Neural cell (in vitro differentiated cells): Measurements from ENCODE around the gene CHMP4B. TPM values are rescaled to one million over a fixed set of nuclear protein-coding genes. Genes with fewer than 3 reads are reported as not detected.

Experiments
- H2AFZ ChIP-seq: fragments of 200-600, 300-800 bp; sonication (generic), shearing (Covaris generic); 2 replicates; pipeline ENCODE4 v1.6.0; 2014; ENCODE audit warnings: low read depth, mild to moderate bottlenecking, antibody characterized with exemption, low read length, moderate library complexity
- H3F3A ChIP-seq: fragments of 200-600 bp; shearing (Covaris generic); 2 replicates; pipeline ENCODE4 v1.6.1; 2016; ENCODE audit warnings: mild to moderate bottlenecking, moderate library complexity, mixed read lengths, antibody characterized with exemption, low read length; ENCODE audit not compliant: insufficient read depth, poor library complexity, severe bottlenecking
- H3K27ac ChIP-seq: fragments of 200-600, 300-800 bp; sonication (generic), shearing (Covaris generic); 2 replicates; pipeline ENCODE4 v1.5.1; 2014; ENCODE audit warnings: mild to moderate bottlenecking, low read length, moderate library complexity
- H3K27me3 ChIP-seq: fragments of 300-800, 200-600 bp; sonication (generic), shearing (Covaris generic); 2 replicates; pipeline ENCODE4 v1.6.0; 2014; ENCODE audit warnings: mild to moderate bottlenecking, low read depth, low read length, moderate library complexity; ENCODE audit not compliant: insufficient read depth
- H3K36me3 ChIP-seq: fragments of 300-800, 200-600 bp; sonication (generic), shearing (Covaris generic); 2 replicates; pipeline ENCODE4 v1.5.1; 2014; ENCODE audit warnings: mild to moderate bottlenecking, antibody characterized with exemption, low read length, moderate library complexity; ENCODE audit not compliant: insufficient read depth
- H3K4me2 ChIP-seq: fragments of 300-800, 200-600 bp; sonication (generic), shearing (Covaris generic); 2 replicates; pipeline ENCODE4 v1.6.0; 2014; ENCODE audit warnings: mild to moderate bottlenecking, low read length
- H3K4me3 ChIP-seq: fragments of 300-800, 200-600 bp; sonication (generic), shearing (Covaris generic); 2 replicates; pipeline ENCODE4 v1.5.1; 2014; ENCODE audit warnings: mild to moderate bottlenecking, low read length, moderate library complexity
- H3K79me2 ChIP-seq: fragments of 200-600 bp; shearing (Covaris generic); replicated peaks from 2 replicates; pipeline ENCODE4 v1.6.0; 2014; ENCODE audit warnings: mild to moderate bottlenecking, low read length, moderate library complexity; ENCODE audit not compliant: insufficient read depth
- H3K9ac ChIP-seq: fragments of 300-800, 200-600 bp; sonication (generic), shearing (Covaris generic); 2 replicates; pipeline ENCODE4 v1.6.1; 2016; ENCODE audit warnings: mild to moderate bottlenecking, low read length, mixed read lengths
- H3K9me2 ChIP-seq: fragments of 200-600 bp; shearing (Covaris generic); 2 replicates; pipeline ENCODE4 v1.6.1; 2016; ENCODE audit warnings: mild to moderate bottlenecking, low read length, mixed read lengths; ENCODE audit not compliant: insufficient read depth
- H3K9me3 ChIP-seq: fragments of 200-600, 300-800 bp; sonication (generic), shearing (Covaris generic); 2 replicates; pipeline ENCODE4 v1.6.1; 2016; ENCODE audit warnings: mild to moderate bottlenecking, mixed run types, low read length, moderate library complexity, mixed read lengths
- H4K20me1 ChIP-seq: fragments of 200-600 bp; shearing (Covaris generic); 2 replicates; pipeline ENCODE4 v1.6.1; 2016; ENCODE audit warnings: mild to moderate bottlenecking, mixed run types; ENCODE audit not compliant: insufficient read depth
- EP300 ChIP-seq: fragments of 450-650 bp; conservative IDR thresholded peaks from 2 replicates; pipeline ENCODE4 v1.6.1; 2014; ENCODE audit warnings: antibody characterized with exemption, mild to moderate bottlenecking, moderate library complexity; ENCODE audit not compliant: poor library complexity, severe bottlenecking
- EZH2 ChIP-seq: fragments of 200-600, 300-800 bp; shearing (Covaris generic), sonication (generic); IDR thresholded peaks from 2 replicates; pipeline ENCODE4 v1.6.1; 2014; ENCODE audit warnings: antibody characterized with exemption, low read length, borderline replicate concordance, mild to moderate bottlenecking; ENCODE audit not compliant: insufficient read depth, poor library complexity, severe bottlenecking
- MXI1 ChIP-seq: fragments of 450-650 bp; conservative IDR thresholded peaks from 2 replicates; pipeline ENCODE4 v1.6.1; 2014; ENCODE audit warnings: antibody characterized with exemption, mild to moderate bottlenecking; ENCODE audit not compliant: poor library complexity, severe bottlenecking
- POLR2AphosphoS5 ChIP-seq: IDR thresholded peaks from 2 replicates; pipeline ENCODE4 v1.6.1; 2012
- RAD21 ChIP-seq: fragments of 450-650 bp; conservative IDR thresholded peaks from 2 replicates; pipeline ENCODE4 v1.6.1; 2014; ENCODE audit warnings: antibody characterized with exemption, mild to moderate bottlenecking, moderate library complexity
- SMC3 ChIP-seq: fragments of 450-650 bp; conservative IDR thresholded peaks from 2 replicates; pipeline ENCODE4 v1.6.1; 2014; ENCODE audit warnings: antibody characterized with exemption, mild to moderate bottlenecking, moderate library complexity; ENCODE audit not compliant: poor library complexity
- TAF1 ChIP-seq: IDR thresholded peaks from 2 replicates; pipeline ENCODE4 v1.6.1; 2012; ENCODE audit warnings: low read depth
- polyA plus RNA-seq: library from polyadenylated mRNA; depleted of rRNA; stranded (reverse); fragments of >200 nt; gene quantifications from 2 replicates; pipeline ENCODE4 v1.2.3, GENCODE V29; 2014
- TF ChIP-seq, protein P1 (sequence below): IDR thresholded peaks from 2 replicates; pipeline ENCODE4 v1.6.1; 2012; ENCODE audit warnings: borderline replicate concordance
- TF ChIP-seq, protein P2 (sequence below): fragments of 450-650 bp; IDR thresholded peaks from 2 replicates; pipeline ENCODE4 v1.5.1; 2014; ENCODE audit warnings: antibody characterized with exemption, mild to moderate bottlenecking, moderate library complexity; ENCODE audit not compliant: poor library complexity, severe bottlenecking

CHMP4B gene
- polyA plus RNA-seq, 1 donor from 2014 or later = 83.8 TPM

DNA sequence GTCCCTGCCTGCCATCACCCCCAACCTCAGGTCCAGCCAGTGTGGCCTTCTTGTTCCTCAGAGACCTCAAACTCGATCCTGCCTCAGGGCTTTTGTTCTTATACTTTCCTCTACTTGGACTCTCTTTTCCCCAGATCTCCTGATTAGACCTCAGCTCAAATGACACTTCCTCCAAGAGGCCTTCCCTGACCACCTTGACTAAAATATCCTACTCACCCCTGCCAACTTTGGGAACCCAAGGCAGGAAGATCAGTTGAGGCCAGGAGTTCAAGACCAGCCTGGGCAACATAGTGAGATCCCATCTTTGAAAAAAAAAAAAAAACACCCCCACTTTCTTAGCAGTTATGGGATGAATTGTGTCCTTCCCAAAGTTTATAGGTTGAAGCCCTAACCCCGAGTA, 73.5 kb downstream of the CHMP4B start:
- no peak overlapping the region for H2AFZ ChIP-seq
- no peak overlapping the region for H3K4me3 ChIP-seq
- no peaks in the 10 kb centered on the region for H4K20me1 ChIP-seq
- no peak overlapping the region for H3K4me2 ChIP-seq
- H3K9ac ChIP-seq = no peak overlapping the region
- no peak for TF ChIP-seq POLR2AphosphoS5
- no peak for TF ChIP-seq TAF1
- TF ChIP-seq SMC3 = no peak
- TF ChIP-seq RAD21 = no peak
- TF ChIP-seq EP300 = no peak
- TF ChIP-seq, protein P1, sequence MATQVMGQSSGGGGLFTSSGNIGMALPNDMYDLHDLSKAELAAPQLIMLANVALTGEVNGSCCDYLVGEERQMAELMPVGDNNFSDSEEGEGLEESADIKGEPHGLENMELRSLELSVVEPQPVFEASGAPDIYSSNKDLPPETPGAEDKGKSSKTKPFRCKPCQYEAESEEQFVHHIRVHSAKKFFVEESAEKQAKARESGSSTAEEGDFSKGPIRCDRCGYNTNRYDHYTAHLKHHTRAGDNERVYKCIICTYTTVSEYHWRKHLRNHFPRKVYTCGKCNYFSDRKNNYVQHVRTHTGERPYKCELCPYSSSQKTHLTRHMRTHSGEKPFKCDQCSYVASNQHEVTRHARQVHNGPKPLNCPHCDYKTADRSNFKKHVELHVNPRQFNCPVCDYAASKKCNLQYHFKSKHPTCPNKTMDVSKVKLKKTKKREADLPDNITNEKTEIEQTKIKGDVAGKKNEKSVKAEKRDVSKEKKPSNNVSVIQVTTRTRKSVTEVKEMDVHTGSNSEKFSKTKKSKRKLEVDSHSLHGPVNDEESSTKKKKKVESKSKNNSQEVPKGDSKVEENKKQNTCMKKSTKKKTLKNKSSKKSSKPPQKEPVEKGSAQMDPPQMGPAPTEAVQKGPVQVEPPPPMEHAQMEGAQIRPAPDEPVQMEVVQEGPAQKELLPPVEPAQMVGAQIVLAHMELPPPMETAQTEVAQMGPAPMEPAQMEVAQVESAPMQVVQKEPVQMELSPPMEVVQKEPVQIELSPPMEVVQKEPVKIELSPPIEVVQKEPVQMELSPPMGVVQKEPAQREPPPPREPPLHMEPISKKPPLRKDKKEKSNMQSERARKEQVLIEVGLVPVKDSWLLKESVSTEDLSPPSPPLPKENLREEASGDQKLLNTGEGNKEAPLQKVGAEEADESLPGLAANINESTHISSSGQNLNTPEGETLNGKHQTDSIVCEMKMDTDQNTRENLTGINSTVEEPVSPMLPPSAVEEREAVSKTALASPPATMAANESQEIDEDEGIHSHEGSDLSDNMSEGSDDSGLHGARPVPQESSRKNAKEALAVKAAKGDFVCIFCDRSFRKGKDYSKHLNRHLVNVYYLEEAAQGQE = no peak
- no peak for TF ChIP-seq MXI1
- TF ChIP-seq EZH2 = no peak
- TF ChIP-seq, protein P2, sequence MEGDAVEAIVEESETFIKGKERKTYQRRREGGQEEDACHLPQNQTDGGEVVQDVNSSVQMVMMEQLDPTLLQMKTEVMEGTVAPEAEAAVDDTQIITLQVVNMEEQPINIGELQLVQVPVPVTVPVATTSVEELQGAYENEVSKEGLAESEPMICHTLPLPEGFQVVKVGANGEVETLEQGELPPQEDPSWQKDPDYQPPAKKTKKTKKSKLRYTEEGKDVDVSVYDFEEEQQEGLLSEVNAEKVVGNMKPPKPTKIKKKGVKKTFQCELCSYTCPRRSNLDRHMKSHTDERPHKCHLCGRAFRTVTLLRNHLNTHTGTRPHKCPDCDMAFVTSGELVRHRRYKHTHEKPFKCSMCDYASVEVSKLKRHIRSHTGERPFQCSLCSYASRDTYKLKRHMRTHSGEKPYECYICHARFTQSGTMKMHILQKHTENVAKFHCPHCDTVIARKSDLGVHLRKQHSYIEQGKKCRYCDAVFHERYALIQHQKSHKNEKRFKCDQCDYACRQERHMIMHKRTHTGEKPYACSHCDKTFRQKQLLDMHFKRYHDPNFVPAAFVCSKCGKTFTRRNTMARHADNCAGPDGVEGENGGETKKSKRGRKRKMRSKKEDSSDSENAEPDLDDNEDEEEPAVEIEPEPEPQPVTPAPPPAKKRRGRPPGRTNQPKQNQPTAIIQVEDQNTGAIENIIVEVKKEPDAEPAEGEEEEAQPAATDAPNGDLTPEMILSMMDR = no peak
- no peak overlapping the region for H3K27ac ChIP-seq
- no peaks in the 10 kb centered on the region for H3K36me3 ChIP-seq
- H3K79me2 ChIP-seq = no peaks in the 10 kb centered on the region
- H3K27me3 ChIP-seq = no peaks in the 10 kb centered on the region
- H3K9me3 ChIP-seq = no peaks in the 10 kb centered on the region
- no peaks in the 10 kb centered on the region for H3F3A ChIP-seq
- H3K9me2 ChIP-seq = no peaks in the 10 kb centered on the region

DNA sequence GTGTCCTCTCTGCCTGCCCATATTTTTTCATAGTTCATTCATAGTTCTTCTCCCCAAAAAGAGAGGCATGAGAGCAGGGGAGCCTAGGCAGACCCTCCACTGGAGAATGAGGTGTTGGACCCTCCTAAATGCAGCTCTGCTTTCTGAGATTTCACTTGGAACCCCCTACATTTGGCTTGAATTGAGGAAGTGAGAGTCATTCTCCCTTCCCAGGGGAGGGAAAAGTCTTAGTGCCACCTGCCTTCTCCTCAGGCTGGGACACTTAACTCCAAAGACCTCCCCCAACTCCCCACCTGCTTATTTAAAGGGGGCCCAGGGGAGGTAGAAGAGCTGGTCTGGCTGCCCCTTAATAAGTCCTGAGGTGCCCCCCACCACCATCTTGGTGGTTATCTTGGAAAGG, 78.2 kb downstream of the CHMP4B start:
- Histone ChIP-seq H3K9me2 (no peaks in the 10 kb centered on the region), H2AFZ (no peak overlapping the region), H3K27ac (no peak overlapping the region), H3K9ac (no peak overlapping the region), H3K79me2 (no peaks in the 10 kb centered on the region), H3K9me3 (no peaks in the 10 kb centered on the region), H3K4me3 (no peak overlapping the region), H3F3A (no peaks in the 10 kb centered on the region), H3K36me3 (no peaks in the 10 kb centered on the region), H3K27me3 (no peaks in the 10 kb centered on the region), H3K4me2 (no peak overlapping the region), H4K20me1 (no peaks in the 10 kb centered on the region)
- TF ChIP-seq POLR2AphosphoS5 (no peak), SMC3 (no peak), MXI1 (no peak), EZH2 (no peak), EP300 (no peak), TAF1 (no peak), RAD21 (no peak)
- TF ChIP-seq, protein P2 = no peak
- TF ChIP-seq, protein P1 = no peak
